Right cardiac atrium (tissue), 5 donors: Measurements from ENCODE around the gene APOBEC3A. TPM values are rescaled to one million over a fixed set of nuclear protein-coding genes. Genes with fewer than 3 reads are reported as not detected.
"Not testable (repeated sequence)": the region's sequence is repeated elsewhere in the genome, so short reads cannot be mapped to it uniquely, and the experiment has no call there.

ENCODE experiments used
- ATAC-seq, 2 donors: fragments of 200-7000 bp; cut with Tn5 transposase; one replicate each; pipeline versions ENCODE4 v1.8.0 to v1.9.1; 2020; ENCODE audit warnings: moderate library complexity in 2 of 2, mild to moderate bottlenecking in 1 of 2
- DNase-seq, 3 donors: peaks; one replicate each; pipeline ENCODE4 v3.0.0-alpha.2; 2020
- H3K27ac ChIP-seq: one replicate; pipeline ENCODE4 v1.5.1; 2013; ENCODE audit warnings: mild to moderate bottlenecking, low read length, control low read depth, moderate library complexity
- H3K27me3 ChIP-seq: one replicate; pipeline ENCODE4 v1.6.1; 2013; ENCODE audit not compliant: control insufficient read depth, insufficient read depth
- H3K4me1 ChIP-seq: one replicate; pipeline ENCODE4 v1.6.1; 2013; ENCODE audit warnings: low read length; ENCODE audit not compliant: control insufficient read depth, insufficient read depth
- H3K4me3 ChIP-seq: one replicate; pipeline ENCODE4 v1.5.1; 2013; ENCODE audit warnings: low read length, control low read depth
- H3K9me3 ChIP-seq: one replicate; pipeline ENCODE4 v1.6.1; 2013; ENCODE audit warnings: low read length; ENCODE audit not compliant: control insufficient read depth
- WGBS: extraction: QIAGEN DNeasy Blood & Tissue Kit; methylation state at CpG from one replicate; pipeline ENCODE4 v1.1.7; 2013; 5-methylcytosine and 5-hydroxymethylcytosine counted together
- intact Hi-C, 4 donors: fragments of 100-400 bp; cut with DNase I; formaldehyde crosslinking; loops; one replicate each; pipeline versions ENCODE4 v1.11.0 to v1.14.0; 2022 to 2023
- polyA plus RNA-seq: library from polyadenylated mRNA; stranded (reverse); fragments of 200-250 nt; gene quantifications from one replicate; pipeline ENCODE4 v1.2.3, GENCODE V29; 2013
- total RNA-seq, 4 donors: library from RNA; stranded (reverse); fragmentation: NEBNext Ultra II Directional; extraction: Animal tissue kit (Norgen Biotek cat#: 25700); gene quantifications; one replicate each; pipeline ENCODE4 v1.2.1, GENCODE V29; 2021
- donor health status: healthy with polysubstance abuse.
- donor health status: DM: no; HTN: yes; CAD: no.
- donor health status: DM: no; HTN: no; CAD: no.
- donor health status: DM: no; HTN: yes; CAD: no; lungs with severe emphysema.
- donor health status: DM: yes; HTN: yes; CAD: no.

APOBEC3A gene
- total and polyA plus RNA-seq, 5 donors, result 0.14 to 0.94 (median 0.58) TPM

GRCh38 chr22:38951734-38952133 is 5.7 kb upstream of the APOBEC3A start:
- 67% methylated on average over 2 of the region's 2 CpGs for WGBS
- no peak for ATAC-seq
- H3K27ac ChIP-seq, result no peak overlapping the region
- H3K27me3 ChIP-seq, result no peaks in the 10 kb centered on the region
- no peak for DNase-seq
- no peak overlapping the region for H3K4me3 ChIP-seq
- H3K9me3 ChIP-seq, result no peaks in the 10 kb centered on the region
- H3K4me1 ChIP-seq, result no peaks in the 10 kb centered on the region
- intact Hi-C loops, result no loop called here

GRCh38 chr22:38952281-38952993 is 5.0 kb upstream of the APOBEC3A start:
- H3K27me3 ChIP-seq, result no peaks in the 10 kb centered on the region
- no peak overlapping the region for H3K27ac ChIP-seq
- intact Hi-C loops, result no loop called here
- H3K9me3 ChIP-seq, result no peaks in the 10 kb centered on the region
- no peaks in the 10 kb centered on the region for H3K4me1 ChIP-seq
- no peak overlapping the region for H3K4me3 ChIP-seq
- 80% methylated on average over 12 of the region's 12 CpGs for WGBS
- DNase-seq, result peak in 1 of 3 donors; percentile 21
- no peak for ATAC-seq

- no peaks in the 10 kb centered on the region for H3K9me3 ChIP-seq
- DNase-seq (no peak), ATAC-seq (no peak)
- intact Hi-C loops, result no loop called here
- H3K4me3 ChIP-seq, result no peak overlapping the region
- no peaks in the 10 kb centered on the region for H3K4me1 ChIP-seq
- 78% methylated on average over 8 of the region's 8 CpGs for WGBS
- H3K27me3 ChIP-seq, result no peaks in the 10 kb centered on the region
- H3K27ac ChIP-seq, result no peak overlapping the region
These were observed 4.3 kb upstream of the APOBEC3A start for GRCh38 chr22:38953091-38953490.

GRCh38 chr22:38953577-38954413 is 3.6 kb upstream of the APOBEC3A start:
- H3K27ac ChIP-seq, result no peak overlapping the region
- H3K9me3 ChIP-seq, result no peaks in the 10 kb centered on the region
- no peak for ATAC-seq
- no peaks in the 10 kb centered on the region for H3K27me3 ChIP-seq
- no peak for DNase-seq
- WGBS, result 71% methylated on average over 15 of the region's 15 CpGs
- no peak overlapping the region for H3K4me3 ChIP-seq
- intact Hi-C loops, result no loop called here
- no peaks in the 10 kb centered on the region for H3K4me1 ChIP-seq

- no peaks in the 10 kb centered on the region for H3K4me1 ChIP-seq
- 76% methylated on average over 13 of the region's 13 CpGs for WGBS
- intact Hi-C loops, result no loop called here
- no peak overlapping the region for H3K4me3 ChIP-seq
- no peaks in the 10 kb centered on the region for H3K9me3 ChIP-seq
- no peaks in the 10 kb centered on the region for H3K27me3 ChIP-seq
- no peak for DNase-seq
- ATAC-seq, result no peak
- no peak overlapping the region for H3K27ac ChIP-seq
These were observed 2.9 kb upstream of the APOBEC3A start for GRCh38 chr22:38954414-38955043.

- no peaks in the 10 kb centered on the region for H3K27me3 ChIP-seq
- no peak for DNase-seq
- H3K9me3 ChIP-seq, result no peaks in the 10 kb centered on the region
- 64% methylated on average over 5 of the region's 5 CpGs for WGBS
- H3K27ac ChIP-seq, result no peak overlapping the region
- H3K4me1 ChIP-seq, result no peaks in the 10 kb centered on the region
- no peak overlapping the region for H3K4me3 ChIP-seq
- intact Hi-C loops, result no loop called here
- no peak for ATAC-seq
These were observed 2.0 kb upstream of the APOBEC3A start for GRCh38 chr22:38955250-38955905.

- H3K27ac ChIP-seq, result no peak overlapping the region
- no peaks in the 10 kb centered on the region for H3K9me3 ChIP-seq
- no peaks in the 10 kb centered on the region for H3K4me1 ChIP-seq
- no peaks in the 10 kb centered on the region for H3K27me3 ChIP-seq
- 90% methylated on average over 3 of the region's 3 CpGs for WGBS
- intact Hi-C loops, result no loop called here
- H3K4me3 ChIP-seq, result no peak overlapping the region
- DNase-seq (no peak), ATAC-seq (no peak)
These were observed 1.5 kb upstream of the APOBEC3A start for GRCh38 chr22:38955926-38956325.

GRCh38 chr22:38956551-38956950 is 858 bp upstream of the APOBEC3A start:
- Histone ChIP-seq H3K27ac (no peak overlapping the region), H3K9me3 (no peaks in the 10 kb centered on the region), H3K4me1 (no peaks in the 10 kb centered on the region), H3K4me3 (no peak overlapping the region), H3K27me3 (no peaks in the 10 kb centered on the region)
- intact Hi-C loops, result no loop called here
- no peak for DNase-seq
- ATAC-seq, result no peak
- 87% methylated on average over 5 of the region's 5 CpGs for WGBS

GRCh38 chr22:38957808-38958650 is 620 bp downstream of the APOBEC3A start:
- H3K4me3 ChIP-seq, result no peak overlapping the region
- H3K9me3 ChIP-seq, result no peaks in the 10 kb centered on the region
- H3K4me1 ChIP-seq, result no peaks in the 10 kb centered on the region
- DNase-seq (no peak), ATAC-seq (no peak)
- intact Hi-C loops, result no loop called here
- H3K27me3 ChIP-seq, result no peaks in the 10 kb centered on the region
- no peak overlapping the region for H3K27ac ChIP-seq
- 82% methylated on average over 6 of the region's 6 CpGs for WGBS

GRCh38 chr22:38958651-38958943 is 1.2 kb downstream of the APOBEC3A start:
- ATAC-seq, DNase-seq, H3K9me3 ChIP-seq, intact Hi-C loops, H3K4me3 ChIP-seq, H3K27me3 ChIP-seq, H3K27ac ChIP-seq, H3K4me1 ChIP-seq: not testable (repeated sequence)
